K562 (cell line): Measurements from ENCODE around the gene SRGAP3. TPM values are rescaled to one million over a fixed set of nuclear protein-coding genes. Genes with fewer than 3 reads are reported as not detected.

Experiments used
- ATAC-seq: fragments of 200-7000 bp; cut with Tn5 transposase; 3 replicates; pipeline ENCODE4 v1.9.1; 2020; ENCODE audit warnings: moderate library complexity
- BruUV-seq: library from RNA; stranded (reverse); fragments of 400-500 nt; replicated peaks from 2 replicates; lab custom pipeline; 2021; lab: Mats Ljungman, UMichigan
- CTCF ChIA-PET: fragments of 300-600 bp; formaldehyde crosslinking; extraction: SDS; loops from one replicate; lab custom pipeline; 2021; ENCODE audit warnings: low intra/inter-chr PET ratio; lab: Yijun Ruan, JAX
- POLR2A ChIA-PET: fragments of 300-600, 350-650 bp; sonication (Branson Sonifier 250); formaldehyde crosslinking; extraction: SDS; loops from one replicate; lab custom pipeline; 2021; ENCODE audit warnings: antibody characterized with exemption, inconsistent platforms; lab: Yijun Ruan, JAX
- DNase-seq, 4 experiments: peaks; one replicate each; pipeline versions ENCODE4 v3.0.0 to v3.0.0-alpha.2; 2011 to 2018; ENCODE audit warnings: low spot score in 3 of 4, mixed read lengths in 3 of 4; ENCODE audit errors: extremely low read depth in 1 of 4
- FAIRE-seq: peaks from 2 replicates; lab custom pipeline; 2011; peaks lifted over from hg19 to GRCh38; lab: Jason Lieb, UNC
- H2AFZ ChIP-seq: 2 replicates; pipeline ENCODE4 v1.6.0; 2011; ENCODE audit warnings: low read depth, low read length, control low read depth, inconsistent platforms
- H3K27ac ChIP-seq: fragments of 200-600 bp; 3 replicates; pipeline ENCODE4 v1.8.0; 2011; ENCODE audit warnings: low read depth, mild to moderate bottlenecking, control low read depth, inconsistent platforms, low read length, moderate library complexity, mixed read lengths; ENCODE audit errors: extremely low read depth
- H3K27me3 ChIP-seq, 2 experiments: fragments of 300-600 bp in 1 of 2; 2 replicates in 1 of 2; 3 replicates in 1 of 2; pipeline versions ENCODE4 v1.6.0 to v1.8.0; 2011; ENCODE audit warnings: inconsistent platforms in 2 of 2, low read length in 2 of 2, mild to moderate bottlenecking in 1 of 2, mixed read lengths in 1 of 2, moderate library complexity in 1 of 2; ENCODE audit not compliant: control insufficient read depth in 2 of 2, insufficient read depth in 2 of 2
- H3K36me3 ChIP-seq: fragments of 300-600 bp; 3 replicates; pipeline ENCODE4 v1.8.0; 2011; ENCODE audit warnings: mild to moderate bottlenecking, low read length, inconsistent platforms; ENCODE audit not compliant: control insufficient read depth, insufficient read depth
- H3K4me1 ChIP-seq, 2 experiments: fragments of 200-600 bp in 1 of 2; replicated peaks in 1 of 2; 2 replicates in 1 of 2; 3 replicates in 1 of 2; pipeline versions ENCODE4 v1.5.1 to v1.8.0; 2011; ENCODE audit warnings: inconsistent platforms in 2 of 2, low read length in 2 of 2, mild to moderate bottlenecking in 1 of 2, mixed read lengths in 1 of 2, moderate library complexity in 1 of 2; ENCODE audit not compliant: control insufficient read depth in 2 of 2, insufficient read depth in 2 of 2
- H3K4me2 ChIP-seq: 2 replicates; pipeline ENCODE4 v1.6.1; 2011; ENCODE audit warnings: low read length, control low read depth, inconsistent platforms, mixed read lengths; ENCODE audit not compliant: insufficient read depth
- H3K4me3 ChIP-seq: fragments of 200-600 bp; sonication (generic), shearing (Covaris generic); 2 replicates; pipeline ENCODE4 v1.5.1; 2016; ENCODE audit warnings: control low read depth, inconsistent platforms
- H3K79me2 ChIP-seq: fragments of 200-600 bp; 3 replicates; pipeline ENCODE4 v1.8.0; 2011; ENCODE audit warnings: low read length, inconsistent platforms; ENCODE audit not compliant: control insufficient read depth, insufficient read depth
- H3K9ac ChIP-seq, 2 experiments: 2 replicates each; pipeline versions ENCODE4 v1.6.0 to v1.6.1; 2011; ENCODE audit warnings: low read depth in 2 of 2, low read length in 2 of 2, control low read depth in 1 of 2, inconsistent platforms in 1 of 2, mild to moderate bottlenecking in 1 of 2, mixed read lengths in 1 of 2; ENCODE audit not compliant: insufficient read depth in 1 of 2
- H3K9me1 ChIP-seq: one replicate; pipeline ENCODE4 v1.6.0; 2011; ENCODE audit warnings: inconsistent platforms, mild to moderate bottlenecking, low read length, moderate library complexity; ENCODE audit not compliant: control insufficient read depth, insufficient read depth
- H3K9me3 ChIP-seq: replicated peaks from 2 replicates; pipeline ENCODE4 v1.5.1; 2011; ENCODE audit warnings: low read depth, low read length, inconsistent platforms; ENCODE audit not compliant: control insufficient read depth, insufficient read depth
- H4K20me1 ChIP-seq: replicated peaks from 2 replicates; pipeline ENCODE4 v1.6.1; 2011; ENCODE audit warnings: low read length, inconsistent platforms, mixed read lengths; ENCODE audit not compliant: control insufficient read depth, insufficient read depth
- CXXC5 ChIP-seq: fragments of 250-450 bp; sonication (Bioruptor Pico); IDR thresholded peaks from 2 replicates; pipeline ENCODE4 v1.8.0; 2022; ENCODE audit warnings: inconsistent platforms, mild to moderate bottlenecking, moderate library complexity
- ETS2 ChIP-seq: IDR thresholded peaks from 2 replicates; pipeline ENCODE4 v1.6.1; 2016; ENCODE audit warnings: borderline replicate concordance, missing genetic modification characterization, mild to moderate bottlenecking, moderate library complexity, missing compliant biosample characterization; ENCODE audit not compliant: poor library complexity, severe bottlenecking
- FOXJ3 ChIP-seq: sonication (generic); formaldehyde crosslinking; IDR thresholded peaks from 2 replicates; pipeline ENCODE4 v1.4.0; 2020; ENCODE audit warnings: mild to moderate bottlenecking, missing genetic modification reagents
- PRPF4 ChIP-seq: fragments of 200-400 bp; formaldehyde crosslinking; IDR thresholded peaks from one replicate; pipeline ENCODE4 v1.6.1; 2017; ENCODE audit warnings: low read length, low read depth, mild to moderate bottlenecking; ENCODE audit not compliant: insufficient read depth, poor library complexity, severe bottlenecking
- RBM34 ChIP-seq: fragments of 200-400 bp; formaldehyde crosslinking; IDR thresholded peaks from 2 replicates; pipeline ENCODE4 v1.6.1; 2018; ENCODE audit warnings: low read length, borderline replicate concordance; ENCODE audit not compliant: insufficient read depth
- TFAP4 ChIP-seq: sonication (generic); formaldehyde crosslinking; IDR thresholded peaks from 2 replicates; pipeline ENCODE4 v1.8.0; 2022; ENCODE audit warnings: missing genetic modification reagents, mild to moderate bottlenecking, moderate library complexity, borderline replicate concordance
- ZEB2 ChIP-seq: fragments of 450-650 bp; IDR thresholded peaks from 2 replicates; pipeline ENCODE4 v1.6.1; 2016
- ZNF507 ChIP-seq: conservative IDR thresholded peaks from 2 replicates; pipeline ENCODE4 v1.6.1; 2017; ENCODE audit warnings: missing genetic modification characterization, missing compliant biosample characterization
- WGBS: fragments of 100-300 bp; shearing (Covaris generic); methylation state at CpG from one replicate; pipeline ENCODE4 v1.1.6; 2016; ENCODE audit warnings: low coverage, mixed read lengths; ENCODE audit not compliant: insufficient coverage; ENCODE audit errors: missing lambda C conversion rate; 5-methylcytosine and 5-hydroxymethylcytosine counted together
- in situ Hi-C: fragments of 300-500 bp; cut with MboI; formaldehyde crosslinking; loops from 4 replicates; pipeline ENCODE4 v1.15.0; 2018; ENCODE audit warnings: inconsistent platforms, mixed read lengths
- intact Hi-C: fragments of 100-400 bp; cut with micrococcal nuclease; formaldehyde crosslinking; loops from 2 replicates; pipeline ENCODE4 v1.14.2; 2022
- polyA plus RNA-seq, 8 experiments: library from polyadenylated mRNA; depleted of rRNA in 4 of 8; stranded (reverse) in 5 of 8; unstranded in 3 of 8; fragments of >200 nt; fragmentation: Nextera tagmentation in 2 of 8; fragmentation: Illumina TruSeq in 1 of 8; extraction: Ambion mirVana in 2 of 8; extraction: Trizol in 1 of 8; gene quantifications; 2 replicates each; pipeline versions ENCODE4 v1.2.1 to v1.2.3, GENCODE V29; 2011 to 2014; ENCODE audit warnings: inconsistent platforms in 1 of 8, missing spikeins in 1 of 8
- total RNA-seq, 7 experiments: library from RNA; depleted of rRNA in 6 of 7; stranded (reverse); fragments of >200 nt in 6 of 7; fragmentation: Illumina TruSeq in 2 of 7; extraction: Trizol in 2 of 7; gene quantifications; 2 replicates each; pipeline versions ENCODE4 v1.2.1 to v1.2.3, GENCODE V29; 2011 to 2021; ENCODE audit warnings: low replicate concordance in 1 of 7
- TF ChIP-seq, protein P1 (sequence below), 2 experiments: fragments of 450-650 bp; formaldehyde crosslinking in 1 of 2; IDR thresholded peaks; 2 replicates each; pipeline versions ENCODE4 v1.4.0 to v1.6.1; 2014 to 2020; ENCODE audit warnings: mild to moderate bottlenecking in 2 of 2, borderline replicate concordance in 1 of 2, low read depth in 1 of 2

SRGAP3 gene
- total and polyA plus RNA-seq, 9 of the 15 experiments (the other 6 are each of a cell fraction or from before 2014, with no cell fraction given) = 0.11 to 0.85 (median 0.35) TPM; not detected in 2

GRCh38 chr3:9078561-9079240, 170.7 kb downstream of the SRGAP3 start:
- peak; percentile 80 for ATAC-seq
- TF ChIP-seq ETS2 = no peak
- TF ChIP-seq ZEB2 = no peak
- no peak for TF ChIP-seq RBM34
- no peak for TF ChIP-seq PRPF4
- no peak for TF ChIP-seq ZNF507
- TF ChIP-seq FOXJ3 = no peak
- no peak for TF ChIP-seq TFAP4
- TF ChIP-seq, protein P1, sequence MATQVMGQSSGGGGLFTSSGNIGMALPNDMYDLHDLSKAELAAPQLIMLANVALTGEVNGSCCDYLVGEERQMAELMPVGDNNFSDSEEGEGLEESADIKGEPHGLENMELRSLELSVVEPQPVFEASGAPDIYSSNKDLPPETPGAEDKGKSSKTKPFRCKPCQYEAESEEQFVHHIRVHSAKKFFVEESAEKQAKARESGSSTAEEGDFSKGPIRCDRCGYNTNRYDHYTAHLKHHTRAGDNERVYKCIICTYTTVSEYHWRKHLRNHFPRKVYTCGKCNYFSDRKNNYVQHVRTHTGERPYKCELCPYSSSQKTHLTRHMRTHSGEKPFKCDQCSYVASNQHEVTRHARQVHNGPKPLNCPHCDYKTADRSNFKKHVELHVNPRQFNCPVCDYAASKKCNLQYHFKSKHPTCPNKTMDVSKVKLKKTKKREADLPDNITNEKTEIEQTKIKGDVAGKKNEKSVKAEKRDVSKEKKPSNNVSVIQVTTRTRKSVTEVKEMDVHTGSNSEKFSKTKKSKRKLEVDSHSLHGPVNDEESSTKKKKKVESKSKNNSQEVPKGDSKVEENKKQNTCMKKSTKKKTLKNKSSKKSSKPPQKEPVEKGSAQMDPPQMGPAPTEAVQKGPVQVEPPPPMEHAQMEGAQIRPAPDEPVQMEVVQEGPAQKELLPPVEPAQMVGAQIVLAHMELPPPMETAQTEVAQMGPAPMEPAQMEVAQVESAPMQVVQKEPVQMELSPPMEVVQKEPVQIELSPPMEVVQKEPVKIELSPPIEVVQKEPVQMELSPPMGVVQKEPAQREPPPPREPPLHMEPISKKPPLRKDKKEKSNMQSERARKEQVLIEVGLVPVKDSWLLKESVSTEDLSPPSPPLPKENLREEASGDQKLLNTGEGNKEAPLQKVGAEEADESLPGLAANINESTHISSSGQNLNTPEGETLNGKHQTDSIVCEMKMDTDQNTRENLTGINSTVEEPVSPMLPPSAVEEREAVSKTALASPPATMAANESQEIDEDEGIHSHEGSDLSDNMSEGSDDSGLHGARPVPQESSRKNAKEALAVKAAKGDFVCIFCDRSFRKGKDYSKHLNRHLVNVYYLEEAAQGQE (IDR thresholded peaks at IDR 0.05; ENCODE audit: borderline replicate concordance) = no peak
- TF ChIP-seq, protein P1 (CRISPR knock-in tag; IDR thresholded peaks at IDR 0.05; ENCODE audit: low read depth) = no peak
- TF ChIP-seq CXXC5 (CRISPR knock-in tag) = no peak

More at GRCh38 chr3:9078561-9079240, 170.7 kb downstream of the SRGAP3 start:
- H3K27ac ChIP-seq = no peak overlapping the region
- ChIA-PET CTCF (no interaction called here), POLR2A (interaction anchor here (0.6 kb wide), 1 partner anchor 40 kb away, joined by 3 read pairs; no protein-coding TSS in a partner anchor)
- no peaks in the 10 kb centered on the region; the same call in 1 of the 2 replicates for H4K20me1 ChIP-seq
- FAIRE-seq = peak; percentile 11
- in situ Hi-C loops = no loop called here
- peak in 3 of 4 experiments; percentile 14 to 53 (median 45) for DNase-seq
- no peaks in the 10 kb centered on the region; a peak in 1 of 5 replicates for H3K4me1 ChIP-seq
- 0% methylated on average over 5 of the region's 5 CpGs for WGBS
- intact Hi-C loops = no loop called here
- H3K4me3 ChIP-seq = no peak overlapping the region
- no peak overlapping the region for H3K4me2 ChIP-seq
- H3K79me2 ChIP-seq = no peaks in the 10 kb centered on the region
- H3K9ac ChIP-seq = no peak overlapping the region
- H3K9me3 ChIP-seq = no peaks in the 10 kb centered on the region
- peaks cover under 1 to 22% of the 10 kb centered on the region in 2 experiments; a peak in 4 of 5 replicates for H3K27me3 ChIP-seq
- H3K9me1 ChIP-seq = no peaks in the 10 kb centered on the region
- no TSS peak for BruUV-seq
- H2AFZ ChIP-seq = no peak overlapping the region
- H3K36me3 ChIP-seq = no peaks in the 10 kb centered on the region
